HCT116 (cell line): ENCODE measurements around the gene ABHD18. TPM values are rescaled to one million over a fixed set of nuclear protein-coding genes. Genes with fewer than 3 reads are reported as not detected.
A peak's percentile ranks its signal among the peaks of the same experiment; 100 is the strongest.

Experiments
- ATAC-seq: fragments of 200-7000 bp; cut with Tn5 transposase; 2 replicates; pipeline ENCODE4 v1.9.1; 2020; ENCODE audit warnings: mild to moderate bottlenecking, moderate library complexity
- BruUV-seq: library from RNA; stranded (reverse); fragments of 400-500 nt; replicated peaks from 2 replicates; lab custom pipeline; 2021; lab: Mats Ljungman, UMichigan
- CTCF ChIA-PET: fragments of 300-600 bp; sonication (Branson Sonifier 250); formaldehyde crosslinking; loops from one replicate; lab custom pipeline; 2021; ENCODE audit warnings: antibody characterized with exemption; lab: Charles Lee
- POLR2A ChIA-PET: fragments of 300-600, 350-600 bp; sonication (Branson Sonifier 250); formaldehyde crosslinking; loops from one replicate; lab custom pipeline; 2021; ENCODE audit warnings: antibody characterized with exemption; lab: Charles Lee
- RAD21 ChIA-PET, 2 experiments: fragments of 300-600 bp; sonication (Branson Sonifier 250); formaldehyde crosslinking; loops; one replicate each; lab custom pipeline; 2023; ENCODE audit warnings: low total read pairs in 2 of 2; ENCODE audit not compliant: uncharacterized antibody in 2 of 2, unreplicated experiment in 2 of 2, low non-redundant PET in 1 of 2; lab: Charles Lee
- DNase-seq: peaks from one replicate; pipeline ENCODE4 v3.0.0-alpha.2; 2010; ENCODE audit warnings: low read depth, low spot score
- H2AFZ ChIP-seq: fragments of 200-600 bp; shearing (Covaris generic), sonication (generic); 2 replicates; pipeline ENCODE4 v1.6.1; 2017; ENCODE audit warnings: low read depth, mixed run types, mixed read lengths, antibody characterized with exemption, low read length; ENCODE audit not compliant: poor library complexity, severe bottlenecking
- H3K27ac ChIP-seq: 2 replicates; pipeline ENCODE4 v1.5.1; 2012; ENCODE audit warnings: low read depth, low read length
- H3K27me3 ChIP-seq: fragments of 200-600 bp; sonication (generic); 2 replicates; pipeline ENCODE4 v1.6.1; 2016; ENCODE audit warnings: mixed run types, low read length, mixed read lengths; ENCODE audit not compliant: insufficient read depth
- H3K36me3 ChIP-seq, 2 experiments: fragments of 200-500 bp in 1 of 2; fragments of 200-600 bp in 1 of 2; sonication (Bioruptor generic) in 1 of 2; sonication (generic) in 1 of 2; 2 replicates each; pipeline versions ENCODE4 v1.5.1 to v1.6.1; 2014 to 2016; ENCODE audit warnings: low read length in 2 of 2, inconsistent platforms in 1 of 2, mixed read lengths in 1 of 2, mixed run types in 1 of 2; ENCODE audit not compliant: insufficient read depth in 2 of 2, control insufficient read depth in 1 of 2
- H3K4me1 ChIP-seq, 2 experiments: fragments of 200-600 bp in 1 of 2; sonication (generic) in 1 of 2; 2 replicates each; pipeline versions ENCODE4 v1.5.1 to v1.6.1; 2012 to 2017; ENCODE audit warnings: low read length in 2 of 2, inconsistent platforms in 1 of 2, mild to moderate bottlenecking in 1 of 2, mixed read lengths in 1 of 2, mixed run types in 1 of 2, moderate library complexity in 1 of 2; ENCODE audit not compliant: insufficient read depth in 2 of 2, control insufficient read depth in 1 of 2
- H3K4me2 ChIP-seq: fragments of 200-600 bp; sonication (generic); 2 replicates; pipeline ENCODE4 v1.6.1; 2017; ENCODE audit warnings: mixed run types, low read length, mixed read lengths
- H3K4me3 ChIP-seq, 2 experiments: fragments of 200-600 bp in 1 of 2; sonication (generic) in 1 of 2; replicated peaks in 1 of 2; 2 replicates each; pipeline ENCODE4 v1.5.1; 2011 to 2016; ENCODE audit warnings: low read length in 2 of 2, control low read depth in 1 of 2, low read depth in 1 of 2, mild to moderate bottlenecking in 1 of 2, mixed read lengths in 1 of 2, mixed run types in 1 of 2
- H3K79me2 ChIP-seq: fragments of 200-600 bp; sonication (generic); 2 replicates; pipeline ENCODE4 v1.6.1; 2017; ENCODE audit warnings: mild to moderate bottlenecking, mixed run types, low read length, moderate library complexity, mixed read lengths; ENCODE audit not compliant: insufficient read depth
- H3K9ac ChIP-seq: fragments of 200-600 bp; sonication (generic); 2 replicates; pipeline ENCODE4 v1.6.1; 2016; ENCODE audit warnings: low read length, mixed read lengths
- H3K9me2 ChIP-seq: fragments of 200-600 bp; sonication (generic), shearing (Covaris generic); 2 replicates; pipeline ENCODE4 v1.6.1; 2017; ENCODE audit warnings: mixed run types, mild to moderate bottlenecking, moderate library complexity; ENCODE audit not compliant: insufficient read depth
- H3K9me3 ChIP-seq, 2 experiments: fragments of 200-500 bp in 1 of 2; fragments of 200-600 bp in 1 of 2; sonication (Bioruptor generic) in 1 of 2; sonication (generic) in 1 of 2; 2 replicates each; pipeline ENCODE4 v1.6.1; 2014 to 2017; ENCODE audit warnings: low read length in 2 of 2, mixed read lengths in 2 of 2, inconsistent platforms in 1 of 2, low read depth in 1 of 2, mild to moderate bottlenecking in 1 of 2, mixed run types in 1 of 2, moderate library complexity in 1 of 2; ENCODE audit not compliant: control insufficient read depth in 1 of 2, insufficient read depth in 1 of 2
- H4K20me1 ChIP-seq: fragments of 200-600 bp; sonication (generic), shearing (Covaris generic); 2 replicates; pipeline ENCODE4 v1.6.1; 2017; ENCODE audit warnings: mixed run types, mild to moderate bottlenecking, moderate library complexity; ENCODE audit not compliant: insufficient read depth
- CEBPB ChIP-seq: IDR thresholded peaks from 2 replicates; pipeline ENCODE4 v1.6.1; 2012; ENCODE audit warnings: low read depth
- CTCF ChIP-seq, 3 experiments: fragments of 200-600 bp in 1 of 3; sonication (generic) in 1 of 3; IDR thresholded peaks in 2 of 3; conservative IDR thresholded peaks in 1 of 3; 2 replicates each; pipeline ENCODE4 v1.5.1; 2012 to 2017; ENCODE audit warnings: low read depth in 2 of 3, low read length in 2 of 3, antibody characterized with exemption in 1 of 3, borderline replicate concordance in 1 of 3, control low read depth in 1 of 3, mild to moderate bottlenecking in 1 of 3, mixed read lengths in 1 of 3, mixed run types in 1 of 3, moderate library complexity in 1 of 3; ENCODE audit not compliant: insufficient read depth in 1 of 3
- EZH2phosphoT487 ChIP-seq: fragments of 200-600 bp; IDR thresholded peaks from 2 replicates; pipeline ENCODE4 v1.6.1; 2018; ENCODE audit warnings: antibody characterized with exemption, borderline replicate concordance
- MAX ChIP-seq: IDR thresholded peaks from 2 replicates; pipeline ENCODE4 v1.6.1; 2012
- POLR2A ChIP-seq: IDR thresholded peaks from 2 replicates; pipeline ENCODE4 v1.7.0; 2011; ENCODE audit warnings: borderline replicate concordance; ENCODE audit not compliant: insufficient read depth, insufficient read length; ENCODE audit errors: extremely low read depth
- SIN3A ChIP-seq: IDR thresholded peaks from 2 replicates; pipeline ENCODE4 v1.6.1; 2012; ENCODE audit warnings: low read depth
- SRF ChIP-seq: IDR thresholded peaks from 2 replicates; pipeline ENCODE4 v1.6.1; 2012; ENCODE audit warnings: low read depth
- ZBTB33 ChIP-seq: IDR thresholded peaks from 2 replicates; pipeline ENCODE4 v1.6.1; 2011; ENCODE audit warnings: mild to moderate bottlenecking, low read length, moderate library complexity; ENCODE audit not compliant: insufficient replicate concordance; ENCODE audit errors: extremely low read depth
- ZFX ChIP-seq: fragments of 450-650 bp; IDR thresholded peaks from 2 replicates; pipeline ENCODE4 v1.6.1; 2017
- ZNF274 ChIP-seq: fragments of 200-500 bp; sonication (Bioruptor generic); IDR thresholded peaks from 2 replicates; pipeline ENCODE4 v1.6.1; 2014; ENCODE audit warnings: mild to moderate bottlenecking, low read depth, low read length, inconsistent platforms
- intact Hi-C: fragments of 100-400 bp; cut with micrococcal nuclease; formaldehyde crosslinking; loops from 2 replicates; pipeline ENCODE4 v1.10.0; 2022
- total RNA-seq: library from RNA; stranded (reverse); gene quantifications from one replicate; pipeline ENCODE4 v1.2.1, GENCODE V29; 2021; ENCODE audit not compliant: unreplicated experiment

The ABHD18 gene
- total RNA-seq, 1 experiment from 2014 or later, result 9.7 TPM

- no TSS peak for BruUV-seq
- ChIA-PET POLR2A (no interaction called here), RAD21 (no interaction called here), CTCF (no interaction called here)
- Histone ChIP-seq H3K9me3 (no peaks in the 10 kb centered on the region), H3K4me3 (no peak overlapping the region), H3K4me1 (no peaks in the 10 kb centered on the region), H3K79me2 (no peaks in the 10 kb centered on the region), H3K36me3 (no peaks in the 10 kb centered on the region), H2AFZ (no peak overlapping the region), H4K20me1 (no peaks in the 10 kb centered on the region), H3K4me2 (no peak overlapping the region), H3K27me3 (no peaks in the 10 kb centered on the region), H3K27ac (no peak overlapping the region), H3K9me2 (no peaks in the 10 kb centered on the region), H3K9ac (no peak overlapping the region)
- TF ChIP-seq ZFX (no peak), CEBPB (0 out of 2 replicates have a peak, but pooled peaks have one; percentile 15), SRF (no peak), SIN3A (no peak), POLR2A (no peak), CTCF (IDR thresholded peaks at IDR 0.05 in 2 of 3, conservative IDR thresholded peaks at IDR 0.05 in 1 of 3; ENCODE audit: borderline replicate concordance in 1 of 3, insufficient read depth in 1 of 3, low read depth in 2 of 3, low read length in 2 of 3) (no peak)
- no peak for ATAC-seq
- no peak for DNase-seq
- intact Hi-C loops, result no loop called here
These were observed 10.0 kb downstream of the ABHD18 start for GRCh38 chr4:127975121-127975770.

- H3K27me3 ChIP-seq, result no peaks in the 10 kb centered on the region
- no peak overlapping the region for H3K9ac ChIP-seq
- no peak overlapping the region for H3K4me3 ChIP-seq
- no peaks in the 10 kb centered on the region for H3K9me3 ChIP-seq
- no peak overlapping the region for H3K27ac ChIP-seq
- no peaks in the 10 kb centered on the region for H3K9me2 ChIP-seq
- no TSS peak for BruUV-seq
- intact Hi-C loops, result no loop called here
- ChIA-PET POLR2A (no interaction called here), RAD21 (no interaction called here)
- DNase-seq, result no peak
- TF ChIP-seq ZBTB33, result no peak
- TF ChIP-seq ZNF274, result no peak
- TF ChIP-seq EZH2phosphoT487, result no peak
- TF ChIP-seq MAX, result no peak
- TF ChIP-seq, all 23 proteins: peak for 0
- H3K4me1 ChIP-seq, result no peaks in the 10 kb centered on the region
- CTCF ChIA-PET, result no interaction called here
- no peak overlapping the region for H3K4me2 ChIP-seq
- H2AFZ ChIP-seq, result no peak overlapping the region
- no peaks in the 10 kb centered on the region for H4K20me1 ChIP-seq
- H3K36me3 ChIP-seq, result no peaks in the 10 kb centered on the region
- no peak for ATAC-seq
- H3K79me2 ChIP-seq, result no peaks in the 10 kb centered on the region
These were observed 13.7 kb downstream of the ABHD18 start for GRCh38 chr4:127978930-127979329.
